Measurements from ENCODE around the gene MRRF.

GRCh38 chr9:122331523-122331927, 66.8 kb downstream of the MRRF start:
- TF ChIP-seq CTCF (IDR thresholded peaks at IDR 0.05; ENCODE audit: low read depth, low read length, poor library complexity, severe bottlenecking): no peak
- no peak for TF ChIP-seq EZH2phosphoT487 (IDR thresholded peaks at IDR 0.05; ENCODE audit: borderline replicate concordance, low read length)

All from DOHH2 (cell line).